G401 (cell line): Measurements from ENCODE around the gene XCL2. TPM values are rescaled to one million over a fixed set of nuclear protein-coding genes. Genes with fewer than 3 reads are reported as not detected.

Experiments used
- DNase-seq: peaks from one replicate; pipeline ENCODE4 v3.0.0-alpha.2; 2015; ENCODE audit warnings: low spot score
- in situ Hi-C: cut with HindIII; loops from 2 replicates; pipeline ENCODE4 v1.10.0; 2016; ENCODE audit warnings: low sequenced_read_pairs, mixed read lengths
- total RNA-seq: library from RNA; depleted of rRNA; stranded (reverse); fragments of >200 nt; shearing (Covaris generic); gene quantifications from 2 replicates; pipeline ENCODE4 v1.2.3, GENCODE V29; 2014

Gene XCL2
- total RNA-seq, 1 experiment from 2014 or later = not detected

- in situ Hi-C loops = no loop called here
- DNase-seq = no peak
Measured at GRCh38 chr1:168520832-168521231, 23.0 kb downstream of the XCL2 start.

- DNase-seq = no peak
- in situ Hi-C loops = no loop called here
Measured at GRCh38 chr1:168520052-168520751, 23.6 kb downstream of the XCL2 start.

GRCh38 chr1:168518813-168519212 is 25.0 kb downstream of the XCL2 start:
- in situ Hi-C loops = no loop called here

GRCh38 chr1:168518201-168518689 is 25.6 kb downstream of the XCL2 start:
- in situ Hi-C loops = no loop called here
- DNase-seq = no peak

More at GRCh38 chr1:168518813-168519212, 25.0 kb downstream of the XCL2 start:
- no peak for DNase-seq

GRCh38 chr1:168514455-168514854 is 29.3 kb downstream of the XCL2 start:
- in situ Hi-C loops = no loop called here
- DNase-seq = no peak

GRCh38 chr1:168513656-168514404 is 30.0 kb downstream of the XCL2 start:
- in situ Hi-C loops = no loop called here

GRCh38 chr1:168512864-168513595 is 30.8 kb downstream of the XCL2 start:
- DNase-seq = no peak
- in situ Hi-C loops = no loop called here

More at GRCh38 chr1:168513656-168514404, 30.0 kb downstream of the XCL2 start:
- DNase-seq = no peak

GRCh38 chr1:168509875-168510791 is 33.7 kb downstream of the XCL2 start:
- DNase-seq = no peak
- in situ Hi-C loops = no loop called here

- in situ Hi-C loops = no loop called here
- DNase-seq = no peak
Measured at GRCh38 chr1:168509210-168509609, 34.6 kb downstream of the XCL2 start.

GRCh38 chr1:168507828-168508227 is 36.0 kb downstream of the XCL2 start:
- DNase-seq = no peak
- in situ Hi-C loops = no loop called here

GRCh38 chr1:168507231-168507630 is 36.6 kb downstream of the XCL2 start:
- in situ Hi-C loops = no loop called here

GRCh38 chr1:168506204-168506819 is 37.5 kb downstream of the XCL2 start:
- in situ Hi-C loops = no loop called here
- no peak for DNase-seq

More at GRCh38 chr1:168507231-168507630, 36.6 kb downstream of the XCL2 start:
- DNase-seq = peak; percentile 39

GRCh38 chr1:168505006-168505405 is 38.8 kb downstream of the XCL2 start:
- DNase-seq = no peak
- in situ Hi-C loops = no loop called here

- DNase-seq = no peak
- in situ Hi-C loops = no loop called here
Measured at GRCh38 chr1:168504064-168504837, 39.5 kb downstream of the XCL2 start.

GRCh38 chr1:168499688-168500049 is 44.1 kb downstream of the XCL2 start:
- no peak for DNase-seq
- in situ Hi-C loops = no loop called here

- no peak for DNase-seq
- in situ Hi-C loops = no loop called here
Measured at GRCh38 chr1:168498956-168499687, 44.7 kb downstream of the XCL2 start.

GRCh38 chr1:168498159-168498631 is 45.6 kb downstream of the XCL2 start:
- DNase-seq = no peak
- in situ Hi-C loops = no loop called here
